AG09319 (cell line): Measurements from ENCODE around the gene CFAP91.
A peak's percentile ranks its signal among the peaks of the same experiment; 100 is the strongest.

Experiments used
- DNase-seq: peaks from one replicate; pipeline ENCODE4 v3.0.0-alpha.2; 2010; ENCODE audit warnings: low read depth; ENCODE audit errors: extremely low read depth
- CTCF ChIP-seq: IDR thresholded peaks from 2 replicates; pipeline ENCODE4 v1.5.1; 2011; ENCODE audit warnings: low read depth, mild to moderate bottlenecking, inconsistent platforms, low read length, moderate library complexity

Gene CFAP91

GRCh38 chr3:119702530-119703527, at the start of gene CFAP91:
Gene CFAP91 (plus strand): TSS chr3:119703022. CDS start chr3:119703099, 77 bp downstream.
- TF ChIP-seq CTCF = no peak
- DNase-seq = peak; percentile 79

GRCh38 chr3:119653876-119654275, 48.9 kb upstream of the CFAP91 start:
- no peak for TF ChIP-seq CTCF
- no peak for DNase-seq

GRCh38 chr3:119657887-119658702, 44.7 kb upstream of the CFAP91 start:
- DNase-seq = no peak
- no peak for TF ChIP-seq CTCF

- no peak for DNase-seq
- no peak for TF ChIP-seq CTCF
Measured at GRCh38 chr3:119658994-119659393, 43.8 kb upstream of the CFAP91 start.

- TF ChIP-seq CTCF = no peak
- DNase-seq = no peak
Measured at GRCh38 chr3:119659606-119660291, 43.1 kb upstream of the CFAP91 start.

GRCh38 chr3:119660474-119661440, 42.1 kb upstream of the CFAP91 start, which contains the start of gene POPDC2:
Gene POPDC2 (minus strand): TSS chr3:119660589. CDS start chr3:119660423, 166 bp downstream.
- no peak for TF ChIP-seq CTCF

More at GRCh38 chr3:119660474-119661440, 42.1 kb upstream of the CFAP91 start, which contains the start of gene POPDC2:
- no peak for DNase-seq
